ENCODE data around the gene SLC15A5.

The SLC15A5 gene

DNA sequence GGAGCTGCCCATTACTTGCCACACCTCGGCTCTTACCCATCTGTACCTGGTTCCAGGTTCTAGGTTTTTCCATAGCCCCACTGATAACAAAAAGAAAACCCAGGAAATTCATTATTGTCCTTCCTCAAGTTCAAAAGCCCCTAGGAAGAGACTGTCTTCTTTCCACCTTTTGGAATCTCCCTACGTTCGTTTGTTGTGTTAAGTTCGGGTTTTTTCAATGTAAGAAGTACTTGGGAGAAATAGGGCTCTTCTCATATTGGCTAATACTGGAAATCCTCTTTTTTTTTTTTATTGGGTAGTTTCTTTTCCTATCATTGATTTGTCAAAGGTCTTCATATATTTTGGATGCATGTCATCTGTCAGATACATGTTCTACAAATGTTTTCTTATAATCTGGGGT is 17.3 kb downstream of the SLC15A5 start:
- no peak for DNase-seq (ENCODE audit: low read depth)

DNA sequence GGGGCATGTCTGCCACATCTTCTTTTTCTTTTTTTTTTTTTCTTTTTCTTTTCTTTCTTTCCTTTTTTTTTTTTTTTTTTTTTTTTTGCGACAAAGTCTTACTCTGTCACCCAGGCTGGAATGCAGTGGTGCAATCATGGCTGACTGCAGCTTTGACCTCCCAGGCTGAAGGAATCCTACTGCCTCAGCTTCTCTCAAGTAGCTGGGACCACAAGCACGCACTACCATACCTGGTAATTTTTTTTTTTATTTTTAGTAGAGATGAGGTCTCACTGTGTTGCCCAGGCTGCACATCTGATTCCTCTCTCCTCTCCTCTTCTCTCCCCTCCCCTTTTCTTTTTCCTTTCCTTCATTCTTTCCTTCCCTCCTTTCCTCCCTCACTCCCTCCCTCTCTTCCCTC is 18.5 kb downstream of the SLC15A5 start:
- no peak for DNase-seq (ENCODE audit: low read depth)

DNA sequence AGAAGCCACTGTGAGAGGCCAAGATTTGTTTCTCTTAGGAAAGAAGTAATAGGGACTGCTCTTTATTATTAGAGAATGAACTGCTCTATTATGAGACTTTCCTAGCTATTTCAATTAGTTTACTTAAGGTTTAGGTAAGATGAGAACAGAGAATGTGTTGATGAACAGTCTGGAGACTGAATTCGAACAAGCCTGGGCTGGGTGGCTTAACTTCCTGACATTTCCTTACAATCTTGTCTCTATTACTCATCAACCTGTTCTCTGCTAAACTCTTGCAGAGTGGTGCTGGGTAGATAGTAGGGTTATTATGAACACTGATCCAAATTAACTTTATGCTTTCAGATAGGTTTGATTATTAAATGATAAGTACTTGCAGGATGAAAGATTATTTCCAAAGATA is 31.2 kb downstream of the SLC15A5 start:
- DNase-seq (ENCODE audit: low read depth) = no peak

DNA sequence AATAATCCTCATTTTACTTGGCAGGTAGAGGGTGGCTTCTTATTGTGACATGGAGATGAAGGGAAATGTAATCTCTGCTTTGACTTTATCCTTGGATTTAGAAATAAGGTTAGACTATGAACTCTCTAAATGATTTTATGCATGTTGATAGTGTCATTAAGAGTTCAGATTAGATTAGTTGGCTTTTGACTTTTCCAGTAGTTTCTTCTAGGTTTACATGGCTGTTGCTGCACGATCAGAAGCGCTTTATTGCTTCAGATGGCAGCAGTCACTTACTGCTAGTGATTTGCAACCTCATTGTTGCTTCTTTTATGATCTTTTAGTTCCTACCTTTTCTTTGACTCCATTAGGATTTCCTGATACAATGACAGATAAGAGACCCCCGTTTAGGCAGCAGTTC is 32.3 kb downstream of the SLC15A5 start:
- no peak for DNase-seq (ENCODE audit: low read depth)

DNA sequence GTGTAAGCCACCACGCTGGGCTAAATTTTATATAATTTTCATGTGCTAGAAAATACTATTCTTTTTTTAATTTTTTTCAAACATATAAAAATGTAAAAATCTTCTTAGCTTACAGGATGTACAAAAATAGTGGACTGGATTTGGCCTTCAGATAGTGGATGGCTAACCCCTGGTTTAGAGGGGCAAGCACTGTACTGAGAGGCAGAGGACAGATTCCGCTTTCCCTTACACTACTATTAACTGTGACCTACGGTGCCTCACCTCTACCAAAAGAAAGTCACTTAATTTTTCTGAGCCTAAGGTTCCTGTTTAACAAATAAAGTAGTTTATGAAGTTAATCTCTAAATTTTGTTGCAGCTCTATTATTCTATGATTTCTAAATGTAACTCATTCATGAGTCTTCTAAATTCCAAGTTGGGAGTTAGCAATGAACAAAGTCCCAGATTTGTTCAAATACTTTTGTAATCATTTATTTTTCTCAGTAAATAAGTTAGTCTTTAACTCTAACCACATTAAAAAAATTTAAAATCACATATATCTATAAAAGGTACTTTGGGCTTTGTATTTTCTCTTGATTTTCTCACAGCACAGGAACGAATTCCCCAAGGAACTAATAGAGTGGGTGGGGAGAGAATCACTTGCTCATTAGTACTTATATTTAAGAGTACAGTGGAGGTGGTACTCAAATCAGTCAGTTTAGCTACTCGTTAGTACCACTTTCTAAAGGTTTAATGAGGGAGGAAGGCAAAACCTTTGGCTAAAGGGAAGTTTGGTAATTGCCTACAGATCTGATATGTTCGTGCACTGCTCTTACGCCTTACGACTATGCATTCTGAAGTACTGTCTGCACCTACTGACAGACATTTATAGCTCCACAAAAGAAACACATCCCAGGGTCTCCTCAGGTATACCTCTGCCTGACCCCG is 33.7 kb downstream of the SLC15A5 start:
- no peak for DNase-seq (ENCODE audit: low read depth)

DNA sequence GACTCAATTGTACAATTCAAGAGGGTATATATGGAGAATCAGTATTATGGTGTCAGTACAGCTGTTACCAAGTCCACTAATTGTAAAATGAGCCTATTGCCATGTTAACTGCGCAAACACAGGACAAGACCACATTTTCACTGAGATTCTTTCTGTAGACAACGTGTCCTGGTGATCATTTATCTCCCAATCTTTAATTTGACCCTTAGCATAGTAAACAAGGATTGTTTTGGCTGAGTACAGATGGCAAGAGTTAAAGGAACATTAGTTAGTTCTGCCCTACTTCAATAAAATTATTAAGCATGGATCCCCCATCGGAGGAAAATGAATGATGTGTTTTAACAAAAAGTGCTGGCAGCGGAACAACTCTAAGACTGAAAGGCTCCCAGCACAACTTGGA is 36.1 kb downstream of the SLC15A5 start:
- no peak for DNase-seq (ENCODE audit: low read depth)

DNA sequence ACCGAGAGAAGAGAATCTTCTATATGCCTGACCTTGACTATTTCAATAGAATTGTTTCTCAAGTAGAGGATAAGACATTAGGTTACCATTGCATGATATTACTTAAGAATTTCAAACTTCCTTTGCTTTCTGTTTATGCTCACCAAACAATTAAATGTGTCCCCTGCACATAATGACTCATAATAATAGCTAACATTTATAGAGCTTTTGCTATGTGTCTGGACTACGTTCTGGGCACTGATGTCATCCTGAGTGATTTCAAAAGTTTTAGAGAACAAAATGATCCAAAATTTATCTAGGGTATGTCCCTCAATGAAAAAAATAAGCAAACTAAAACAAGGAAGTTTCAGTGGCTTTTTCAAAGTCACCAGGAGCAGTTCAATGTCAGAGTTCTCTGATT is 38.8 kb downstream of the SLC15A5 start:
- DNase-seq (ENCODE audit: low read depth) = peak; percentile 1

DNA sequence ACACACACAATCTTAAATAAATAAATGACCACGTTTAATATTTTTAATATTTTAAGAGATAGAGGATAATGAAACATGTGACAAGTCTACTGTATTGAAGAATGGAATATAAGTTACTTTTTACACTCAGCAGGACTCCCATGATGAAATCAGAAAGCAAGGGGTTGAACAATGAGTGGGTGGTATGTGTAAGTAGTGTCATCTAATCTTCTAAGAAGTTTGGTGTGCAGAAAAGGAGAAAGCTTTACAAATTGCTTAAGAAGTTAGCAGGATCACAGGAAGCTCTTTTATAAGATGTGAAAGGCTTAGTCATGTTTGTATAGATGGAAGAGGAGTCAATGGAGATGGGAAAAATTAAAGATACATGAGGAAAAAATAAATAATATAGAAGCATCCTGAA is 47.8 kb downstream of the SLC15A5 start:
- DNase-seq (ENCODE audit: low read depth) = peak; percentile 16

DNA sequence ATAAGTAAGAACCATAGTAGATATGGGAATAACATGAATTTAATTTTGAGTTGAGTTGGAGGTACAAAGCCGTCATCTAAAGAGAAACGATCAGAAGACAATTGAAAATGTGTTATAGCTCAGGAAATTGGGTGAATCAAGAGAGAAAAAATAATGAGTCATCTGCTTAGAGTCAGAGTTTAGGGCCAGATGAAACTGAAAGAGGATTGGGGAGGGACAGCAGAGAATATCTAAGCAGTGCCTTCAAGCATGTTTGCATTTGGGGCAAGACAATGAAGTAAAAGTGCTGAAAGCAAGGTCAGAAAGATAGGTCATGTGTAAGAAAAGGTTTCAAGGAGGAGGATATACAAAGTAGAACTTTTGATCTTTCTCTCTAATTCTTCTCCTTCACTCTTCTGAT is 49.4 kb downstream of the SLC15A5 start:
- peak; percentile 1 for DNase-seq (ENCODE audit: low read depth)

DNA sequence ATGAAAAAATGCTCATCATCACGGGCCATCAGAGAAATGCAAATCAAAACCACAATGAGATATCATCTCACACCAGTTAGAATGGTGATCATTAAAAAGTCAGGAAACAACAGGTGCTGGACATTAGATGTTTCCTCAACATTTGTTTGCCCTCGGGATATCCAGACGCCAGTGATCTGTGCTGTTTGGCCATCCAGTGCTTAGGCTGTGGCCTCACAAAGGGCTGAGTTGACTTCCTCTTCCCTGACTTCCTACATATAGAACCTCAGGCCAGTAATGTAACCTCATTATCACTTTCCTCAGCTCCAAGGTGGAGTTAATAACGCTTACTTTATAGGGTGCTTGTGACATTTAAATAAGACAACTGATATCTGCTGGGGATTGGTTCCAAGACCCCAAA is 51.8 kb downstream of the SLC15A5 start:
- no peak for DNase-seq (ENCODE audit: low read depth)

DNA sequence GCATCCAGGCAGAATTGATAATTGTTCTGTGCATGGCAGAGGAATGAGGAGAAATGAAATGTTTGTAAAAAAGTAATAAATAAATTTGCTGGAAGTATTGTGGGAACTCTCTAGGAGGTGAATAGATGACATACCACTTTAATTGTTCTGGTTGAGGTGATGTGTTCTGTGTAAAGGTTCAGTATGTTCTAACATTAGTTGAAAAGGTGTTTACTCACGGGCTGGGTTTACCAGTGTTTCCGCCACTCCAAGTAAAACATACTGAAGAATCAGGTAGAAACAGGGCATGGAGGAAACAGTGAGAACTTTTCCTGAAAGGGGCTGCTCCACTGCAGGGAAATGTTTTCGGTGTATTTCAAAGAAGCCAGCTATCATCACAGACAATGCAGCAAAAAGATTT is 53.3 kb downstream of the SLC15A5 start:
- no peak for DNase-seq (ENCODE audit: low read depth)

DNA sequence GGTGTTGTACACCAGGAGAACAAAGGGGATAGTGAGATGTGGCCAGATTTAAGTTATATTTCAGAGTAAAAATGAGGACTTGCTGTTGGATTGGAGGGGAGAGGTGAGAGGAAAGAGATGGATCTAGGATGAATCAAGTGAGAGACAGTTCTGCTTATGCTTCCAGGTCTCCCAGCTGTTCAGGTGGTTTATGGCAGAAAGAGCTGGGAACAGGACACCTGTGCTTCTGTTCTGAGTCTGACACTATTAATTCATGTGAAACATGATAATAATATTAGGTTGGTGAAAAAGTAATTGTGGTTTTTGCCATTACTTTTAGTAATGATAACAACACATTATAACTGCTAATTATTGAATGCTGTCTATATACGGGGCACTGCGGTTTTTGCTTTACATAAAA is 55.7 kb downstream of the SLC15A5 start:
- DNase-seq (ENCODE audit: low read depth) = no peak

DNA sequence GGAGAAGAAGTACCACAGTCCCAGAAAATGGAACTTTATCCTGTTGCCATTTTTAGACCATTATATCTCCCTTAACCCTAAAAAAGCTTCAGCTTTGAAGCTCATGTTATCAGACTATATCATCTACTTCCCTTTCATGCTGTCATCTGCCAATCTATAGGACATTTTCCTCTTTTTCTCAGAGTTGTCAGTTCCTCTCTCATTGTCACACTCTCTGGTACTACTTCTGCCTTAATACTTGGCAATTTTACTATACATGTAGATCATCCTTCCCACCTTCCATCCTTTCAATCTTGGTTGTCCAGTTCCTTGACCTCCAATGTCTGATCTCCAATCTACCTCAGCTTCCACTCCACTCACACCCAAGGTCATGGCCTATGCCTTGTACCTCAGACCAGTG is 57.4 kb downstream of the SLC15A5 start:
- DNase-seq (ENCODE audit: low read depth) = no peak

DNA sequence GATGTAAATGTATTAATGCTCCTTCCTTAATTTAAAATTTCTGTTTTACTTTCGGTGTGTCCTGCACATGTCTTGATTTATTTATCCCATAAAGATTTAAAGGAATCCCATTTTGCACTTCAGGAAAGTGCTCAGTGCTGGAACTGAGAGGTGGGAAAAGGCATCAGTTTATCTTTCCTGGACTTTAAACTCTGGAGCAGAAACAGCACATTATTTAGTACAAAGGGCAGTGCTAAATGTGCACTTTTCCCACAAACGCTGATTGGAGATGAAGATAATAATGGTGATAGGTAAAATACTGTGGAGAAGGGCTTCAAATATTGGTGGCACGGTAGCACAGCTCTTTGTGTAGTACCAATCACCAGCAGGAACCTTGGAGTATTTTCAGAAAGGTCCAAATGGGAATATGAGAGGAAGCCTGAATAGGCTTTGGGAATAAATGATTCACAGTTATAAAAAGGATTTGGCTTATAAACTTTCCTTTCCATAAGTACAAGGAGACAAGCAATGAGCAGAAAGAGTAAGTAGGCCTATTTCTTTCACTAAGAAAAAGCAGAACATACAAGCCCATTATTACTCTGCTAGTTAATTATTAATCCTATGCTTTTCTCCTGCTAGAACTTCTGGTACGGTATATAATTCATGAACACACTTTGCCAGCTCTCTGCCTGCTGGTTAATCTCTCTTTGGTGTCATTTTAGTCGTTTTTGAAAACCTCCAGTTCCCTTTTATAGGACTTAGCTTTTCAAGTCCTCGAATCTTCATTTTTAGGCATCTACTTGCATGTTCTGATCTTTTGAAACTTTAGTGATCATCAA is 58.3 kb downstream of the SLC15A5 start:
- no peak for DNase-seq (ENCODE audit: low read depth)

DNA sequence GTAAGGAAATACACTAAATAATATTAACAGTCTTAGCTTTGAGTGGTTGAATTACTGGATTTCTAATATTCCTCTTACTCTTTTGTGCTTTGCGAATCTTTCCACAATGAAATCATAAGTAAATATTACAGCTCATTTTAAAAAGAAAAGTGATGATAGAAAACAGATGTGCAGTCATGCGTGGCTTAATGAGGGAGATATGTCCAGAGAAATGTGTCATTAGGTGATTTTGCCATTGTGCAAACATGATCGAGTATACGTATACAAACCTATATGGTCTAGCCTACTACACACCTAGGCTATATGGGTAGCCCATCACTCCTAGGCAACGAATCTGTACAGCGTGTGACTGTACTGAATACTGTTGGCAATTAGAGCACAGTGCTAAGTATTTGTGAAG is 59.3 kb downstream of the SLC15A5 start:
- no peak for DNase-seq (ENCODE audit: low read depth)

DNA sequence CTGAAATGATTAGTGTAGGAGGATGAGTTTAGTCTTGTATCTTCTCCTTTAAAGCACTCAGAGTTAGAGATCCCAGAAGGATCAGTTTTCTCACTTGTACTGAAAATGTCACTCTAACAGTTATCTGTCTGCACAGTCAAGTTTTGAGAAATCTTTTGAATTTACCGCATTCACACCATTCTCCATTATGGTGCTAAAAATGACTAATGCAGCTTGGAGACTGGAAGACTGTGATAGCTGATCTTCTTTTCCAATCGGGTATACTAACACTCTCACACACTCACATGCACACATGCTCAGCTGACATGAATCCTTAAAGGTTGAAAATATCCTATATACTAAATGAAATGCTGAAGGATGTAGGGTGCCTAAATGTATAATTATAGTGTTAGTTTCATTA is 65.8 kb downstream of the SLC15A5 start:
- no peak for DNase-seq (ENCODE audit: low read depth)

DNA sequence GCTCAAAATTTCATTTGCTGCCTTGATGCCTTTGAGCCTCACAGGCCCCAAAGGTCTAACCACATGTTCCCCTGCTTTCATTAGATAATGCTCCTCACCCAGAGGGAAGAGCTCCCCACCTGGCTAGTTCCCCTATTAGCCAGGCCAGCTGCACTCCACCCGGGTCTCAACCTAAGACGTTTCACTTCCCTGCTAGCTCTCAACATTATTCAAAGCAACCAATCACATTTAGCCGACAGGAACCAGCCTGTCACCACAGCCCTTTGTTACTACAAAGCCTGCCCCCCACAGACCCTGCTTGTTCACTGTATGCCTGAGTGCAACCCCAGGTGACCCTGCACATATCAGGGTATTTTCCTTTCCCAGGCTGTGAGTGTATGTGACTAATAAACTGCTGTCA is 78.6 kb downstream of the SLC15A5 start:
- DNase-seq (ENCODE audit: low read depth) = no peak

DNA sequence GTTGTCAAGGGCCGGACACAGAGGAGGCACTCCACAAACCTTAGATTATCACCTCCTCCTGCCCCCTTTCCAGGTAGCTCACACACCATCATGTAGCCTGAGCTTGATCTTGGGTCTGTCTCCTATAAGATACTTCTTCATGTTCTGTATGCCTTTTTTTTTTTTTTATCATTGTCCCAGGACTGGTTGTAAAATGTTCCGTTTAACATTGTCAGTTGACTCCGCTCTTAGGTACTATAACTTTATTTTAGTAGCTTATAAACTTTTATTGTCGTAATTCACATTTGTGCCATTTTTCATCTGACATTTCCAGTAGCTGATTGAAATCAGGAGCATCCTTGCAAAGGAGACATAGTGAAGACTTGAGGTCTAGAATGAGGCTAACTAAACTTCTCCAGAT is 79.9 kb downstream of the SLC15A5 start:
- no peak for DNase-seq (ENCODE audit: low read depth)

DNA sequence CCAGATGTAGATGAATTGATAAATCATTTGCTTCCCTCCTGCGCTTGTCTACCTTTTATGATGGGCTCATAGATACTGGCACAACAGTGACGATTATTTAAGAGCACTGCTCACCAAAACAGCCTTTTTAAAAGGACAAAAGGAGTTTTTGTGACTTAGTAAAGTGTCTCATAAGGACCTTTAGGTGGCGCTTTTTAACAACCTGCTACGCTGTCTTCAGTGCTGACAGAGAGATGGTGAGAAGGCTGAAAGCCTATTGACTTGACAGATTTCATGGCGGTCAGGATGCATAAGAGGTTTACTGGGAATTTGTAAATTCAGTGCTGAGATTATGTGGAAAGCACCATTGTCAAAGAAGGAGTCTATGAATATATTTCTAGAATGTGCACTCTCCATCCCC is 87.6 kb downstream of the SLC15A5 start:
- peak; percentile 61 for DNase-seq (ENCODE audit: low read depth)

DNA sequence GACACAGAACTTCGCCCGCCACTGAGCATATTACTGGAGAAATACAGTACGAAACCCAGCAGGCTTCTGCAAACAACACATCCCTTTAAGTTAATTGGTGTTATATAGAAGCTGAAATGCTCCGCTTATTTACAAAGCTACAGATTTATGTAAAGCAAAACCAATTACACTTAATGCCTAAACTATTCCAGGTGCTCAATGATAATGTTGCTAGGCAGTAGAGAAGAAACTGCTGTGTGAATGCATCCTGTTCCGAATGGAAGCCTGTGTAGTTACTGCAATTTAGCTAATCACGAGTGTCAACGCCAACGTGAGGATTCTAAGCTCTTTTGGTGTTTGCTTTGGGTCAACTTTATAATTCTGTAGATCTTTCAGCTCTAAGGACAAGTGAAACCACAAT is 89.8 kb downstream of the SLC15A5 start:
- DNase-seq (ENCODE audit: low read depth) = no peak

DNA sequence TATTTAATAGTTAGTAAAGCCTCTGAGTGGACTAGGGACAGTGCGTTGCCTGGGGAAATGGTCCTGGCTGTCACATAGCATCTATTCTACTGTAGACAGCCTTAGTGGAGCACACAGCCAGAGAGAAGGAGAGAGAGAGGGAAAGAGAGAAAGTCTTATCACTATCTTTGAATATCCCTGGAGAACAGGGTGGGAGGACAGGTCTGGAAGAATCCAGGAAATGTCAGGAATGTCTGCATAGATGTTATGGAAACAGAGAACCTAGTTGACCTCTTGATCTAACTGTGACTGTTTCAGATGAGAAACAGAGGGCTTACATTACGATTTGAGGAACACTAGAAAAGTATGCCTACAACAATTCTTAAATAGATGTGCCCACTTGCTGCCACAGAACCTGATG is 92.8 kb downstream of the SLC15A5 start:
- no peak for DNase-seq (ENCODE audit: low read depth)

DNA sequence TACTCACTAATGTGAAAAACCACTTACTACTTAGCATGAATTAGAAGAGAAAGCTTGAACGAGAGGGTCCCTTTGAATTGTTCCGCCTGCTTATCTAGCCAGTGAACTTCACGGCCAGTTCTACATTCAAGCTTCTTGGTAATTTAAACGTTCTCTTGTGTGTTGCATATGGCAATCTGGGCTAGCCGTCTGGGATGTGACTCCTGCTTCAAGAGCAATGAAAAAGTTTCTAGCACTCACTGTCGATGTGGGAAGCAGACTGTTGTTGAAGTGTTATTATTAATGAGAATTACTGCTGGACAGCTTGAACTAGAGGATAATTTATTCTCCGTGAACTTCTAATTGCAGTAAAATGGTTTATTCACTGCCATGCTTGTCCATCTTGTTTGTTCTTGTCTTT is 93.9 kb downstream of the SLC15A5 start:
- no peak for DNase-seq (ENCODE audit: low read depth)

DNA sequence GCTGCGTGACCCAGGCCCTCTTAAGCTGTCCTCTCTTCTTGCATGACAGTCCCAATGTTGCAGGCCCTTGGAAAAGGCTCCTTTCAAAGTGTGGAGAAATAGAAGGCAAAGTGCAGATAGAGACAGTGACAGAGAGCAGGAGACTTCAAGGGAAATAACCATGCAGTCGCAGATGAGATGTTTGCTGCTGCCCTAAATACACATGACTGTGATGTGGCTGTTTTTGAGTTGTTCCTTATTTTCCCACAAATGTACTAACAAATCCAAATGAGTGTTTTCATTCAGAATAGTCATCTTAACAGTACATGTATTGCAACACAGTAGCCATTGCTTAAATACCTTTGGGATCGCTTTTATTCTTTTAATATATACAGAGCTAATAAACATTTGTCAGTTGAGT is 101.6 kb downstream of the SLC15A5 start:
- DNase-seq (ENCODE audit: low read depth) = no peak

Measured in fibroblast of the conjunctiva (primary cell).